UCSD-AML1 (cell line): Measurements from ENCODE around the gene ZNF487.

Experiments
- DNase-seq: peaks from one replicate; lab custom pipeline; 2025; ENCODE audit not compliant: unreplicated experiment; lab: John Stamatoyannopoulos, UW

Gene ZNF487

GRCh38 chr10:43482319-43483078, 45.6 kb downstream of the ZNF487 start:
- no peak for DNase-seq

- DNase-seq = no peak
Observed at GRCh38 chr10:43491855-43492254, 54.9 kb downstream of the ZNF487 start.

GRCh38 chr10:43502931-43503330, 66.0 kb downstream of the ZNF487 start:
- no peak for DNase-seq

- no peak for DNase-seq
Observed at GRCh38 chr10:43524434-43525247, 87.7 kb downstream of the ZNF487 start.
